GM18858 (cell line): ENCODE results near the gene SIRT7.
"Not testable (repeated sequence)": the region's sequence is repeated elsewhere in the genome, so short reads cannot be mapped to it uniquely, and the experiment has no call there.

Source experiments
- ATAC-seq: cut with Tn5 transposase; IDR thresholded peaks from one replicate; pipeline ENCODE4 v1.9.1; 2021; ENCODE audit not compliant: unreplicated experiment

SIRT7 gene

GRCh38 chr17:81921996-81922565, 4.1 kb upstream of the SIRT7 start:
- ATAC-seq: no peak

- no peak for ATAC-seq
Observed at GRCh38 chr17:81921537-81921862, 3.5 kb upstream of the SIRT7 start.

- ATAC-seq: no peak
Observed at GRCh38 chr17:81920612-81921536, 2.9 kb upstream of the SIRT7 start.

- ATAC-seq: no peak
Observed at GRCh38 chr17:81918832-81919545, 1.0 kb upstream of the SIRT7 start.

- not testable (repeated sequence) for ATAC-seq
Observed at GRCh38 chr17:81918333-81918669, 325 bp upstream of the SIRT7 start.

GRCh38 chr17:81916234-81917001, 1.6 kb downstream of the SIRT7 start:
- no peak for ATAC-seq

GRCh38 chr17:81915331-81915730, 2.6 kb downstream of the SIRT7 start:
- no peak for ATAC-seq

GRCh38 chr17:81914103-81914850, 3.7 kb downstream of the SIRT7 start:
- no peak for ATAC-seq

- ATAC-seq: no peak
Observed at GRCh38 chr17:81913394-81914102, 4.4 kb downstream of the SIRT7 start.

- no peak for ATAC-seq
Observed at GRCh38 chr17:81912441-81913309, 5.3 kb downstream of the SIRT7 start.

- ATAC-seq: no peak
Observed at GRCh38 chr17:81911969-81912368, 6.0 kb downstream of the SIRT7 start.

GRCh38 chr17:81911277-81911961, 6.6 kb downstream of the SIRT7 start, which contains the start of gene PCYT2:
PCYT2 (minus strand) TSS chr17:81911399; CDS start chr17:81911355, 44 bp downstream.
- ATAC-seq: no peak

- ATAC-seq: no peak
Observed at GRCh38 chr17:81910840-81911276, 7.1 kb downstream of the SIRT7 start.

GRCh38 chr17:81909966-81910839, 7.8 kb downstream of the SIRT7 start:
- no peak for ATAC-seq

- ATAC-seq: no peak
Observed at GRCh38 chr17:81909231-81909630, 8.7 kb downstream of the SIRT7 start.

GRCh38 chr17:81908793-81909192, 9.2 kb downstream of the SIRT7 start:
- no peak for ATAC-seq
